Activated CD4-positive, alpha-beta memory T cell treated with anti-CD3 and anti-CD28 coated beads for 36 hours (primary cell): ENCODE data around the gene TTC28. TPM values are rescaled to one million over a fixed set of nuclear protein-coding genes. Genes with fewer than 3 reads are reported as not detected.
"Not testable (repeated sequence)": the region's sequence is repeated elsewhere in the genome, so short reads cannot be mapped to it uniquely, and the experiment has no call there.

ENCODE experiments used
- CTCF ChIA-PET: fragments of 350-600 bp; sonication (Branson Sonifier 250); formaldehyde crosslinking; loops from one replicate; lab custom pipeline; 2021; ENCODE audit warnings: antibody characterized with exemption, inconsistent platforms; lab: Charles Lee
- POLR2A ChIA-PET: fragments of 350-600 bp; sonication (Branson Sonifier 250); formaldehyde crosslinking; loops from one replicate; lab custom pipeline; 2021; ENCODE audit warnings: antibody characterized with exemption; lab: Charles Lee
- DNase-seq: peaks from one replicate; pipeline ENCODE4 v3.0.0-alpha.2; 2020
- H3K27ac Mint-ChIP-seq: one replicate; pipeline ENCODE4 v1.8.0; 2021; ENCODE audit warnings: mixed read lengths
- H3K27me3 Mint-ChIP-seq: one replicate; pipeline ENCODE4 v1.8.0; 2021; ENCODE audit warnings: mixed read lengths
- H3K36me3 Mint-ChIP-seq: one replicate; pipeline ENCODE4 v1.8.0; 2021; ENCODE audit warnings: mixed read lengths
- H3K4me1 Mint-ChIP-seq: one replicate; pipeline ENCODE4 v1.8.0; 2021; ENCODE audit warnings: low read depth, mixed read lengths
- H3K4me3 Mint-ChIP-seq: one replicate; pipeline ENCODE4 v1.8.0; 2021; ENCODE audit warnings: mild to moderate bottlenecking, mixed read lengths
- H3K9me3 Mint-ChIP-seq: one replicate; pipeline ENCODE4 v1.8.0; 2021; ENCODE audit warnings: mixed read lengths
- intact Hi-C: fragments of 100-400 bp; cut with micrococcal nuclease; formaldehyde crosslinking; loops from one replicate; pipeline ENCODE4 v1.15.1; 2023
- total RNA-seq, 2 experiments: library from RNA; stranded (reverse); gene quantifications; one replicate each; pipeline ENCODE4 v1.2.3, GENCODE V29; 2021

The TTC28 gene
- total RNA-seq, 2 experiments from 2014 or later: 0.59 to 0.80 TPM

GRCh38 chr22:28669387-28669786 lies 10.3 kb downstream of the TTC28 start:
- H3K27ac Mint-ChIP-seq: no peak overlapping the region
- H3K4me3 Mint-ChIP-seq: no peak overlapping the region
- intact Hi-C loops: no loop called here
- ChIA-PET CTCF (no interaction called here), POLR2A (no interaction called here)
- no peak for DNase-seq
- peaks cover 7% of the 10 kb centered on the region for H3K36me3 Mint-ChIP-seq
- H3K27me3 Mint-ChIP-seq: peaks cover 23% of the 10 kb centered on the region
- peaks cover 11% of the 10 kb centered on the region for H3K4me1 Mint-ChIP-seq
- H3K9me3 Mint-ChIP-seq: peaks cover 4% of the 10 kb centered on the region

- CTCF ChIA-PET: not testable (repeated sequence)
These were observed 16.1 kb downstream of the TTC28 start for GRCh38 chr22:28663569-28663942.

GRCh38 chr22:28658448-28658847 lies 21.2 kb downstream of the TTC28 start:
- POLR2A ChIA-PET: no interaction called here
- Mint-ChIP-seq H3K4me1 (no peaks in the 10 kb centered on the region), H3K4me3 (no peak overlapping the region), H3K9me3 (no peaks in the 10 kb centered on the region), H3K36me3 (no peaks in the 10 kb centered on the region), H3K27me3 (peaks cover 29% of the 10 kb centered on the region), H3K27ac (no peak overlapping the region)
- DNase-seq: no peak
- intact Hi-C loops: no loop called here
- CTCF ChIA-PET: no interaction called here

More at GRCh38 chr22:28663569-28663942, 16.1 kb downstream of the TTC28 start:
- intact Hi-C loops, H3K36me3 Mint-ChIP-seq, DNase-seq, POLR2A ChIA-PET, H3K4me3 Mint-ChIP-seq, H3K4me1 Mint-ChIP-seq, H3K27me3 Mint-ChIP-seq, H3K9me3 Mint-ChIP-seq, H3K27ac Mint-ChIP-seq: not testable (repeated sequence)

- ChIA-PET CTCF (no interaction called here), POLR2A (interaction anchor here (0.6 kb wide), 1 partner anchor 55 kb away, joined by 3 read pairs; no protein-coding TSS in a partner anchor)
- no peak for DNase-seq
- Mint-ChIP-seq H3K27ac (no peak overlapping the region), H3K4me1 (no peaks in the 10 kb centered on the region), H3K27me3 (peaks cover 33% of the 10 kb centered on the region), H3K4me3 (no peak overlapping the region), H3K36me3 (no peaks in the 10 kb centered on the region), H3K9me3 (peaks cover 4% of the 10 kb centered on the region)
- intact Hi-C loops: no loop called here
These were observed 23.5 kb downstream of the TTC28 start for GRCh38 chr22:28656181-28656580.

- no peaks in the 10 kb centered on the region for H3K4me1 Mint-ChIP-seq
- peaks cover 4% of the 10 kb centered on the region for H3K9me3 Mint-ChIP-seq
- CTCF ChIA-PET: no interaction called here
- H3K27ac Mint-ChIP-seq: no peak overlapping the region
- H3K4me3 Mint-ChIP-seq: no peak overlapping the region
- peaks cover 41% of the 10 kb centered on the region for H3K27me3 Mint-ChIP-seq
- POLR2A ChIA-PET: no interaction called here
- DNase-seq: no peak
- H3K36me3 Mint-ChIP-seq: no peaks in the 10 kb centered on the region
- intact Hi-C loops: no loop called here
These were observed 29.2 kb downstream of the TTC28 start for GRCh38 chr22:28650463-28650862.

- Mint-ChIP-seq H3K4me1 (no peaks in the 10 kb centered on the region), H3K9me3 (peaks cover 4% of the 10 kb centered on the region), H3K4me3 (no peak overlapping the region), H3K27me3 (peaks cover 38% of the 10 kb centered on the region), H3K27ac (no peak overlapping the region), H3K36me3 (no peaks in the 10 kb centered on the region)
- intact Hi-C loops: no loop called here
- POLR2A ChIA-PET: no interaction called here
- CTCF ChIA-PET: no interaction called here
- DNase-seq: no peak
These were observed 30.8 kb downstream of the TTC28 start for GRCh38 chr22:28648792-28649191.

GRCh38 chr22:28647216-28647615 lies 32.4 kb downstream of the TTC28 start:
- H3K36me3 Mint-ChIP-seq: no peaks in the 10 kb centered on the region
- intact Hi-C loops: no loop called here
- POLR2A ChIA-PET: no interaction called here
- H3K4me3 Mint-ChIP-seq: no peak overlapping the region
- CTCF ChIA-PET: no interaction called here
- peaks cover 35% of the 10 kb centered on the region for H3K27me3 Mint-ChIP-seq
- no peaks in the 10 kb centered on the region for H3K4me1 Mint-ChIP-seq
- DNase-seq: no peak
- H3K27ac Mint-ChIP-seq: no peak overlapping the region
- H3K9me3 Mint-ChIP-seq: no peaks in the 10 kb centered on the region

GRCh38 chr22:28639321-28639720 lies 40.3 kb downstream of the TTC28 start:
- DNase-seq: no peak
- Mint-ChIP-seq H3K36me3 (no peaks in the 10 kb centered on the region), H3K27me3 (peaks cover 28% of the 10 kb centered on the region), H3K4me3 (no peak overlapping the region), H3K4me1 (no peaks in the 10 kb centered on the region), H3K27ac (no peak overlapping the region), H3K9me3 (no peaks in the 10 kb centered on the region)
- intact Hi-C loops: no loop called here
- ChIA-PET POLR2A (no interaction called here), CTCF (no interaction called here)

- CTCF ChIA-PET: no interaction called here
- no peaks in the 10 kb centered on the region for H3K36me3 Mint-ChIP-seq
- no peak for DNase-seq
- no peak overlapping the region for H3K27ac Mint-ChIP-seq
- intact Hi-C loops: no loop called here
- no peaks in the 10 kb centered on the region for H3K4me1 Mint-ChIP-seq
- H3K9me3 Mint-ChIP-seq: no peaks in the 10 kb centered on the region
- H3K4me3 Mint-ChIP-seq: no peak overlapping the region
- POLR2A ChIA-PET: no interaction called here
- peaks cover 23% of the 10 kb centered on the region for H3K27me3 Mint-ChIP-seq
These were observed 42.4 kb downstream of the TTC28 start for GRCh38 chr22:28637225-28637624.

GRCh38 chr22:28630177-28630574 lies 49.5 kb downstream of the TTC28 start:
- Mint-ChIP-seq H3K4me1 (no peaks in the 10 kb centered on the region), H3K27me3 (peaks cover 8% of the 10 kb centered on the region), H3K4me3 (no peak overlapping the region), H3K36me3 (no peaks in the 10 kb centered on the region), H3K9me3 (no peaks in the 10 kb centered on the region), H3K27ac (no peak overlapping the region)
- DNase-seq: no peak
- intact Hi-C loops: no loop called here
- ChIA-PET POLR2A (no interaction called here), CTCF (no interaction called here)

GRCh38 chr22:28629420-28630176 lies 50.0 kb downstream of the TTC28 start:
- CTCF ChIA-PET: no interaction called here

GRCh38 chr22:28628766-28629165 lies 50.9 kb downstream of the TTC28 start:
- Mint-ChIP-seq H3K27me3 (peaks cover 14% of the 10 kb centered on the region), H3K36me3 (no peaks in the 10 kb centered on the region), H3K27ac (no peak overlapping the region), H3K4me1 (no peaks in the 10 kb centered on the region), H3K9me3 (no peaks in the 10 kb centered on the region), H3K4me3 (no peak overlapping the region)
- POLR2A ChIA-PET: no interaction called here
- DNase-seq: no peak
- intact Hi-C loops: no loop called here
- CTCF ChIA-PET: no interaction called here

More at GRCh38 chr22:28629420-28630176, 50.0 kb downstream of the TTC28 start:
- no peak for DNase-seq
- peaks cover 9% of the 10 kb centered on the region for H3K27me3 Mint-ChIP-seq
- no peak overlapping the region for H3K4me3 Mint-ChIP-seq
- no peaks in the 10 kb centered on the region for H3K4me1 Mint-ChIP-seq
- POLR2A ChIA-PET: no interaction called here
- no peak overlapping the region for H3K27ac Mint-ChIP-seq
- intact Hi-C loops: no loop called here
- H3K36me3 Mint-ChIP-seq: no peaks in the 10 kb centered on the region
- H3K9me3 Mint-ChIP-seq: no peaks in the 10 kb centered on the region

GRCh38 chr22:28627791-28628190 lies 51.8 kb downstream of the TTC28 start:
- ChIA-PET CTCF (no interaction called here), POLR2A (no interaction called here)
- no peaks in the 10 kb centered on the region for H3K9me3 Mint-ChIP-seq
- H3K4me3 Mint-ChIP-seq: no peak overlapping the region
- H3K36me3 Mint-ChIP-seq: no peaks in the 10 kb centered on the region
- H3K27me3 Mint-ChIP-seq: peaks cover 15% of the 10 kb centered on the region
- H3K27ac Mint-ChIP-seq: no peak overlapping the region
- intact Hi-C loops: no loop called here
- no peaks in the 10 kb centered on the region for H3K4me1 Mint-ChIP-seq
- no peak for DNase-seq
